HEK293T (cell line): ENCODE measurements around the gene ARSA.
A peak's percentile ranks its signal among the peaks of the same experiment; 100 is the strongest.

Experiments
- CTCF ChIA-PET: fragments of 350-600 bp; formaldehyde crosslinking; extraction: SDS; loops from one replicate; lab custom pipeline; 2021; ENCODE audit warnings: antibody characterized with exemption, inconsistent platforms; lab: Yijun Ruan, JAX
- POLR2A ChIA-PET: fragments of 350-600 bp; formaldehyde crosslinking; extraction: SDS; loops from one replicate; lab custom pipeline; 2020; ENCODE audit warnings: antibody characterized with exemption, inconsistent platforms; lab: Yijun Ruan, JAX
- DNase-seq: peaks from one replicate; pipeline ENCODE4 v3.0.0; 2012; ENCODE audit warnings: mixed read lengths; ENCODE audit errors: extremely low spot score
- ARNT ChIP-seq: fragments of 450-650 bp; IDR thresholded peaks from 2 replicates; pipeline ENCODE4 v1.6.1; 2017; ENCODE audit warnings: mild to moderate bottlenecking
- BHLHE40 ChIP-seq: fragments of 450-650 bp; IDR thresholded peaks from 2 replicates; pipeline ENCODE4 v1.6.1; 2016; ENCODE audit warnings: mild to moderate bottlenecking, moderate library complexity, borderline replicate concordance
- CTBP1 ChIP-seq: fragments of 450-650 bp; IDR thresholded peaks from 2 replicates; pipeline ENCODE4 v1.6.1; 2016; ENCODE audit warnings: borderline replicate concordance
- ELF4 ChIP-seq: fragments of 450-650 bp; IDR thresholded peaks from 2 replicates; pipeline ENCODE4 v1.6.1; 2017; ENCODE audit warnings: antibody characterized with exemption
- FOXA1 ChIP-seq: fragments of 450-650 bp; IDR thresholded peaks from 2 replicates; pipeline ENCODE4 v1.6.1; 2016; ENCODE audit warnings: mild to moderate bottlenecking
- FOXK2 ChIP-seq: fragments of 450-650 bp; IDR thresholded peaks from 2 replicates; pipeline ENCODE4 v1.6.1; 2016; ENCODE audit warnings: mild to moderate bottlenecking
- FOXM1 ChIP-seq: fragments of 450-650 bp; IDR thresholded peaks from 2 replicates; pipeline ENCODE4 v1.6.1; 2017; ENCODE audit warnings: mild to moderate bottlenecking, borderline replicate concordance
- HDGF ChIP-seq: fragments of 450-650 bp; IDR thresholded peaks from 2 replicates; pipeline ENCODE4 v1.6.1; 2017; ENCODE audit warnings: antibody characterized with exemption, borderline replicate concordance
- L3MBTL2 ChIP-seq: fragments of 450-650 bp; conservative IDR thresholded peaks from 2 replicates; pipeline ENCODE4 v1.6.1; 2016; ENCODE audit warnings: mild to moderate bottlenecking
- LEF1 ChIP-seq: fragments of 450-650 bp; IDR thresholded peaks from 2 replicates; pipeline ENCODE4 v1.6.1; 2017; ENCODE audit warnings: mild to moderate bottlenecking, borderline replicate concordance
- NFRKB ChIP-seq: fragments of 450-650 bp; IDR thresholded peaks from 2 replicates; pipeline ENCODE4 v1.6.1; 2016; ENCODE audit warnings: mild to moderate bottlenecking, moderate library complexity
- SP1 ChIP-seq: fragments of 450-650 bp; IDR thresholded peaks from 2 replicates; pipeline ENCODE4 v1.6.1; 2017
- SUZ12 ChIP-seq: fragments of 450-650 bp; IDR thresholded peaks from 2 replicates; pipeline ENCODE4 v1.6.1; 2016; ENCODE audit warnings: mild to moderate bottlenecking
- TARDBP ChIP-seq: fragments of 450-650 bp; IDR thresholded peaks from 2 replicates; pipeline ENCODE4 v1.6.1; 2016
- ZNF384 ChIP-seq: fragments of 450-650 bp; IDR thresholded peaks from 2 replicates; pipeline ENCODE4 v1.6.1; 2016
- TF ChIP-seq, protein P1 (sequence below): fragments of 450-650 bp; IDR thresholded peaks from 2 replicates; pipeline ENCODE4 v1.6.1; 2016

Gene ARSA

GRCh38 chr22:50600538-50600937, 27.4 kb downstream of the ARSA start, which contains the start of gene MAPK8IP2:
Gene MAPK8IP2 (plus strand): TSS chr22:50600793. CDS start chr22:50600819, 26 bp downstream.
- POLR2A ChIA-PET = interaction anchor here (1.0 to 1.5 kb wide), 3 partner anchors 18 to 93 kb away, joined by 3 to 4 read pairs (median 3); partner anchors contain the start of genes CHKB, LMF2, NCAPH2 and SCO2
- DNase-seq = peak; percentile 70
- CTCF ChIA-PET = no interaction called here

DNA sequence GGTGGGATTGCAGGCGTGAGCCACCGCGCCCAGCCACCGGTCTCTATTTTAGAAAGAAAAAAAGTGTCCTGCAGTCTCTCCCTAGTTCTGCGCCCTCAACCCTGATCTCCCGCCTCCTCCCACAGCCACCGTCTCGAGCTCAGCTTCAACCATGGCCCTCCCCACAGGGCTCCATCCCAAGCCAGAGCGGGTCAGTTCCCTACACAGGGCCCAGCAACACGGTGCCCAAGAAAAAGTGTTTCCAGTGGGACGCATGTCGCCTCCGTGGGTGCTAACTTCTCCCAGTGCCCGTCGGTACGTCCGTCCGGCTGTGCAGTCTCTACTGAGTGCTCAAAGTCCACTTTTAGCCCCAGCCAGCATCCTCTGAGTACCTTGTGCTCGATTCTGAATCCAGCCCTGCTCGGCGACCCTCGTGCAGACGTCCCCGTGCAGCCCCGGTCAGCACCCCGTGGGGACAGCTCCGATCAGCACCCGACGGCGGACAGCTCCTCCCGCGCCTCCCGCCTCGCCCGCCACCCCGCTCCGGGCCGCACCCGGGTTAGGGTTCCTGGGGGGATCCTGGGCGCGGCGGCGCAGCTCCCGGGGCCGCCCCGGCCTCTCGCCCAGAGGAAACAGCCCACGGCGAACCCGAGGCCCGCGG, 28.0 kb downstream of the ARSA start:
- no peak for TF ChIP-seq ZNF384
- TF ChIP-seq L3MBTL2 = 0 out of 2 replicates have a peak, but pooled peaks have one; percentile 27
- ChIA-PET POLR2A (interaction anchor here (1.0 to 1.5 kb wide), 3 partner anchors 17 to 92 kb away, joined by 3 to 4 read pairs (median 3); partner anchors contain the start of genes CHKB, LMF2, NCAPH2 and SCO2), CTCF (no interaction called here)
- peak; percentile 74 for DNase-seq

More at GRCh38 chr22:50600538-50600937, 27.4 kb downstream of the ARSA start, which contains the start of gene MAPK8IP2:
- TF ChIP-seq HDGF = no peak
- no peak for TF ChIP-seq ARNT
- TF ChIP-seq CTBP1 = no peak
- no peak for TF ChIP-seq TARDBP
- no peak for TF ChIP-seq ELF4
- TF ChIP-seq FOXK2 = no peak
- no peak for TF ChIP-seq SP1
- TF ChIP-seq NFRKB = no peak
- no peak for TF ChIP-seq LEF1
- TF ChIP-seq ZNF384 = no peak
- no peak for TF ChIP-seq SUZ12

DNA sequence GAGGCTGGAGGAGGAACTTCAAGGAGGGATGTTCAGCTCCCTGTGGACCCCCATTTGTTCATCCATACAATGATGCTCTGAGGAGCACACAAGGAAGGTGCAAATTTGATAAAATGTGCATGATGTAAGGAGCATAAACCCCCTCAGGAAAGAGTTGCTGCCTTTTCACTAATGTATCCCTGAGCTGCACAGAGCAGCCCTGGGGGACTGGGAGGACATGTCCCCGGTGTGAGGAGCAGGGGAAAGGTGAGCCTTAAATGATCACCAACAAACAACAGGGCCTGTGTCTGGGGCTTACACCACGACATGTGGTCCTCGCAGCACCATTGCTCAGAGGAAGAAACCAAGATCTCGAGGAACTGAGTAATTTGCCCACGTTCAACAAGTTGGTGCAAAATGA, 30.9 kb downstream of the ARSA start:
- no peak for TF ChIP-seq FOXK2
- TF ChIP-seq HDGF = no peak
- TF ChIP-seq L3MBTL2 = no peak
- TF ChIP-seq CTBP1 = no peak
- TF ChIP-seq FOXM1 = no peak
- TF ChIP-seq ARNT = no peak
- TF ChIP-seq, protein P1, sequence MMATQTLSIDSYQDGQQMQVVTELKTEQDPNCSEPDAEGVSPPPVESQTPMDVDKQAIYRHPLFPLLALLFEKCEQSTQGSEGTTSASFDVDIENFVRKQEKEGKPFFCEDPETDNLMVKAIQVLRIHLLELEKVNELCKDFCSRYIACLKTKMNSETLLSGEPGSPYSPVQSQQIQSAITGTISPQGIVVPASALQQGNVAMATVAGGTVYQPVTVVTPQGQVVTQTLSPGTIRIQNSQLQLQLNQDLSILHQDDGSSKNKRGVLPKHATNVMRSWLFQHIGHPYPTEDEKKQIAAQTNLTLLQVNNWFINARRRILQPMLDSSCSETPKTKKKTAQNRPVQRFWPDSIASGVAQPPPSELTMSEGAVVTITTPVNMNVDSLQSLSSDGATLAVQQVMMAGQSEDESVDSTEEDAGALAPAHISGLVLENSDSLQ = no peak
- no peak for TF ChIP-seq TARDBP
- no peak for TF ChIP-seq BHLHE40
- no peak for TF ChIP-seq ZNF384
- TF ChIP-seq FOXA1 = no peak
- no peak for TF ChIP-seq ELF4
- TF ChIP-seq NFRKB = no peak
- no peak for TF ChIP-seq SP1
- no peak for TF ChIP-seq SUZ12
- no peak for TF ChIP-seq LEF1
- POLR2A ChIA-PET = no interaction called here
- CTCF ChIA-PET = no interaction called here
- no peak for DNase-seq

GRCh38 chr22:50595189-50595588, 32.8 kb downstream of the ARSA start:
- DNase-seq = no peak
- TF ChIP-seq SUZ12 = no peak
- TF ChIP-seq ELF4 = no peak
- CTCF ChIA-PET = no interaction called here
- POLR2A ChIA-PET = no interaction called here

DNA sequence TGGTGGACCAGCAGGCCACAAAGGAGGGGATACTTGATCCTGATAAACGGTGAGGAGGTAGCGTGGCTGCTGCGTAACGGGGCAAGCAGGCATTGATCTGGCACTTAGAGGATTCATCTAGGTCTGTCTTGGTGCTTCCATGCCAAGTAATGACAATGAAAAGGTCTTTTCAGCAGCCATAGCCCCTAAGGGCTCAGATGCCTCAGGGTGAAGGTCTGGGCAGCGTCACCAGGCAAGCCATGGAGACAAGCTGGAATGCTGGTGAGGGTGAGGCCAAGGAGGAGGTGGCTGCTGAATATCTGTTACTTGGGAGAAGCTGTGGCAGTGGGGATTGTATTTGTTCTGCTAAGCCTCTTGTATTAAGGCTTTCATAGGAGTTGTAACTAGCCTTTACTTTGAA, 40.5 kb downstream of the ARSA start:
- no peak for DNase-seq
- ChIA-PET CTCF (interaction anchor here (0.6 kb wide), 1 partner anchor 532 kb away, joined by 3 read pairs; no protein-coding TSS in a partner anchor), POLR2A (no interaction called here)
- TF ChIP-seq ZNF384 (no peak), ARNT (no peak), HDGF (no peak), FOXA1 (no peak), SUZ12 (no peak), FOXK2 (no peak), NFRKB (no peak), TARDBP (no peak), LEF1 (no peak), FOXM1 (no peak), SP1 (no peak), ELF4 (no peak), BHLHE40 (no peak), CTBP1 (no peak), L3MBTL2 (no peak)
- TF ChIP-seq, protein P1 = no peak

- CTCF ChIA-PET = no interaction called here
Measured at GRCh38 chr22:50586416-50586815, 41.5 kb downstream of the ARSA start.

GRCh38 chr22:50585781-50586180, 42.2 kb downstream of the ARSA start:
- DNase-seq = no peak
- no peak for TF ChIP-seq SP1
- TF ChIP-seq SUZ12 = no peak
- no peak for TF ChIP-seq ZNF384
- no peak for TF ChIP-seq NFRKB
- TF ChIP-seq TARDBP = no peak
- TF ChIP-seq, protein P1 = no peak
- no peak for TF ChIP-seq CTBP1
- no peak for TF ChIP-seq HDGF
- no peak for TF ChIP-seq ARNT
- no peak for TF ChIP-seq FOXA1
- ChIA-PET POLR2A (interaction anchor here (1.0 kb wide), 1 partner anchor 9 kb away, joined by 4 read pairs; no protein-coding TSS in a partner anchor), CTCF (no interaction called here)

More at GRCh38 chr22:50586416-50586815, 41.5 kb downstream of the ARSA start:
- POLR2A ChIA-PET = no interaction called here
- no peak for TF ChIP-seq ELF4
- TF ChIP-seq FOXK2 = no peak
- TF ChIP-seq CTBP1 = no peak
- TF ChIP-seq HDGF = no peak
- TF ChIP-seq L3MBTL2 = no peak
- TF ChIP-seq BHLHE40 = no peak
- DNase-seq = no peak
